ENCODE results near the gene PDIK1L.
"Not testable (repeated sequence)": the region's sequence is repeated elsewhere in the genome, so short reads cannot be mapped to it uniquely, and the experiment has no call there.

- not testable (repeated sequence) for TF ChIP-seq CTCF, POLR2AphosphoS5, POLR2A (IDR thresholded peaks at IDR 0.05)
Observed at GRCh38 chr1:26100204-26100603, 11.4 kb upstream of the PDIK1L start.

Measured in breast epithelium (tissue), 3 donors.